GM23338 (cell line): ENCODE results near the gene BTLA. TPM values are rescaled to one million over a fixed set of nuclear protein-coding genes. Genes with fewer than 3 reads are reported as not detected.

Experiments
- CREB1 ChIP-seq: fragments of 250-450 bp; sonication (Bioruptor Pico); IDR thresholded peaks from 2 replicates; pipeline ENCODE4 v1.5.0; 2020; ENCODE audit warnings: low read depth, mild to moderate bottlenecking, moderate library complexity
- EZH2 ChIP-seq: fragments of 200-600 bp; sonication (generic); IDR thresholded peaks from one replicate; pipeline ENCODE4 v1.8.0; 2017; ENCODE audit warnings: antibody characterized with exemption, mild to moderate bottlenecking, low read depth; ENCODE audit not compliant: unreplicated experiment
- POLR2AphosphoS5 ChIP-seq: IDR thresholded peaks from 2 replicates; pipeline ENCODE4 v1.6.1; 2016; ENCODE audit warnings: antibody characterized with exemption, low read depth
- REST ChIP-seq: IDR thresholded peaks from one replicate; pipeline ENCODE4 v1.6.1; 2018; ENCODE audit warnings: antibody characterized with exemption; ENCODE audit not compliant: unreplicated experiment
- STAT1 ChIP-seq: IDR thresholded peaks from one replicate; pipeline ENCODE4 v1.6.1; 2016; ENCODE audit warnings: antibody characterized with exemption; ENCODE audit not compliant: unreplicated experiment
- ZNF114 ChIP-seq: fragments of 250-450 bp; sonication (Bioruptor Pico); IDR thresholded peaks from 2 replicates; pipeline ENCODE4 v1.5.0; 2020; ENCODE audit warnings: mild to moderate bottlenecking, moderate library complexity
- ZNF331 ChIP-seq: fragments of 250-450 bp; sonication (Bioruptor Pico); IDR thresholded peaks from 2 replicates; pipeline ENCODE4 v1.5.0; 2020; ENCODE audit warnings: low read depth, mild to moderate bottlenecking, moderate library complexity
- ZNF462 ChIP-seq: fragments of 250-450 bp; sonication (Bioruptor Pico); IDR thresholded peaks from 2 replicates; pipeline ENCODE4 v1.5.0; 2020; ENCODE audit warnings: mild to moderate bottlenecking, moderate library complexity
- polyA plus RNA-seq: library from polyadenylated mRNA; unstranded; fragments of >200 nt; fragmentation: Nextera tagmentation; extraction: Ambion mirVana; gene quantifications from 2 replicates; pipeline ENCODE4 v1.2.1, GENCODE V29; 2016
- total RNA-seq: library from RNA; depleted of rRNA; stranded (reverse); fragments of >200 nt; shearing (Covaris generic); gene quantifications from 2 replicates; pipeline ENCODE4 v1.2.3, GENCODE V29; 2014
- TF ChIP-seq, protein P1 (sequence below): IDR thresholded peaks from 2 replicates; pipeline ENCODE4 v1.6.1; 2016; ENCODE audit warnings: antibody characterized with exemption

Gene BTLA
- total and polyA plus RNA-seq, 2 experiments from 2014 or later: 0.44 TPM; not detected in 1

- TF ChIP-seq ZNF462 (CRISPR knock-in tag) (no peak), STAT1 (no peak), ZNF331 (CRISPR knock-in tag) (no peak), POLR2AphosphoS5 (no peak), ZNF114 (no peak), REST (no peak), EZH2 (no peak), CREB1 (CRISPR knock-in tag) (no peak)
- TF ChIP-seq, protein P1, sequence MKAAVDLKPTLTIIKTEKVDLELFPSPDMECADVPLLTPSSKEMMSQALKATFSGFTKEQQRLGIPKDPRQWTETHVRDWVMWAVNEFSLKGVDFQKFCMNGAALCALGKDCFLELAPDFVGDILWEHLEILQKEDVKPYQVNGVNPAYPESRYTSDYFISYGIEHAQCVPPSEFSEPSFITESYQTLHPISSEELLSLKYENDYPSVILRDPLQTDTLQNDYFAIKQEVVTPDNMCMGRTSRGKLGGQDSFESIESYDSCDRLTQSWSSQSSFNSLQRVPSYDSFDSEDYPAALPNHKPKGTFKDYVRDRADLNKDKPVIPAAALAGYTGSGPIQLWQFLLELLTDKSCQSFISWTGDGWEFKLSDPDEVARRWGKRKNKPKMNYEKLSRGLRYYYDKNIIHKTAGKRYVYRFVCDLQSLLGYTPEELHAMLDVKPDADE: no peak
These were observed 24.5 kb downstream of the BTLA start (continued) for GRCh38 chr3:112474796-112475195.
